H1 (cell line): ENCODE results near the gene CAP2. TPM values are rescaled to one million over a fixed set of nuclear protein-coding genes. Genes with fewer than 3 reads are reported as not detected.

Experiments used
- CTCF ChIA-PET: fragments of 300-600 bp; sonication (Branson Sonifier 250); formaldehyde crosslinking; loops from one replicate; lab custom pipeline; 2021; ENCODE audit not compliant: partially characterized antibody; lab: Charles Lee
- POLR2A ChIA-PET: fragments of 300-600 bp; sonication (Branson Sonifier 250); formaldehyde crosslinking; loops from one replicate; lab custom pipeline; 2021; ENCODE audit warnings: inconsistent platforms; ENCODE audit not compliant: partially characterized antibody; lab: Charles Lee
- DNase-seq, 2 experiments: peaks; one replicate each; pipeline versions ENCODE4 v3.0.0 to v3.0.0-alpha.2; 2010 to 2022; ENCODE audit warnings: low spot score in 2 of 2, low read depth in 1 of 2, mixed read lengths in 1 of 2
- FAIRE-seq: peaks from 2 replicates; lab custom pipeline; 2011; peaks lifted over from hg19 to GRCh38; lab: Jason Lieb, UNC
- H2AFZ ChIP-seq: 2 replicates; pipeline ENCODE4 v1.8.1; 2012; ENCODE audit warnings: low read length, inconsistent platforms
- H2AK5ac ChIP-seq: 2 replicates; pipeline ENCODE4 v1.6.1; 2013; ENCODE audit warnings: low read depth, low read length
- H2BK120ac ChIP-seq: replicated peaks from 2 replicates; pipeline ENCODE3; 2013; ENCODE audit warnings: low read depth, low read length, inconsistent platforms
- H2BK12ac ChIP-seq: 2 replicates; pipeline ENCODE4 v1.6.1; 2013; ENCODE audit warnings: low read depth, low read length
- H2BK15ac ChIP-seq: 2 replicates; pipeline ENCODE4 v1.6.1; 2013; ENCODE audit warnings: low read length
- H2BK20ac ChIP-seq: 2 replicates; pipeline ENCODE4 v1.6.1; 2013; ENCODE audit warnings: low read length
- H2BK5ac ChIP-seq: 2 replicates; pipeline ENCODE4 v1.6.1; 2013; ENCODE audit warnings: low read depth, low read length
- H3K14ac ChIP-seq: 2 replicates; pipeline ENCODE4 v1.6.1; 2013; ENCODE audit warnings: inconsistent platforms; ENCODE audit not compliant: insufficient read length
- H3K18ac ChIP-seq: 2 replicates; pipeline ENCODE4 v1.6.1; 2013; ENCODE audit warnings: low read length; ENCODE audit errors: extremely low read depth
- H3K23ac ChIP-seq: 2 replicates; pipeline ENCODE4 v1.6.1; 2013; ENCODE audit warnings: inconsistent platforms; ENCODE audit not compliant: insufficient read length
- H3K23me2 ChIP-seq: 2 replicates; pipeline ENCODE4 v1.6.1; 2013; ENCODE audit warnings: low read depth, low read length
- H3K27ac ChIP-seq: 2 replicates; pipeline ENCODE4 v1.6.1; 2011; ENCODE audit warnings: low read depth, low read length, inconsistent platforms
- H3K27me3 ChIP-seq, 4 experiments: replicated peaks in 1 of 4; 1 replicate in 1 of 4; 2 replicates in 3 of 4; pipeline versions ENCODE4 v1.6.1 to v1.8.1; 2011 to 2013; ENCODE audit warnings: low read length in 3 of 4, mild to moderate bottlenecking in 3 of 4, inconsistent platforms in 2 of 4, mixed read lengths in 2 of 4, moderate library complexity in 1 of 4; ENCODE audit not compliant: control insufficient read depth in 3 of 4, insufficient read depth in 3 of 4; ENCODE audit errors: extremely low read depth in 1 of 4
- H3K36me3 ChIP-seq, 4 experiments: 2 replicates each; pipeline versions ENCODE4 v1.6.1 to v1.8.1; 2011 to 2013; ENCODE audit warnings: mild to moderate bottlenecking in 4 of 4, low read length in 3 of 4, moderate library complexity in 2 of 4, control low read depth in 1 of 4, inconsistent platforms in 1 of 4; ENCODE audit not compliant: insufficient read depth in 4 of 4, control insufficient read depth in 2 of 4
- H3K4ac ChIP-seq: replicated peaks from 2 replicates; pipeline ENCODE3; 2013; ENCODE audit warnings: low read length, low read depth, mixed read lengths, inconsistent platforms; ENCODE audit not compliant: insufficient read length
- H3K4me1 ChIP-seq, 4 experiments: replicated peaks in 1 of 4; 1 replicate in 1 of 4; 2 replicates in 3 of 4; pipeline versions ENCODE4 v1.6.1 to v1.8.1; 2011 to 2013; ENCODE audit warnings: low read length in 3 of 4, inconsistent platforms in 2 of 4, mixed read lengths in 1 of 4; ENCODE audit not compliant: insufficient read depth in 4 of 4, control insufficient read depth in 3 of 4
- H3K4me2 ChIP-seq, 2 experiments: 2 replicates each; pipeline versions ENCODE4 v1.6.1 to v1.8.1; 2011 to 2013; ENCODE audit warnings: low read depth in 2 of 2, low read length in 2 of 2, control low read depth in 1 of 2, inconsistent platforms in 1 of 2, mild to moderate bottlenecking in 1 of 2; ENCODE audit not compliant: insufficient read depth in 1 of 2
- H3K4me3 ChIP-seq, 4 experiments: fragments of 200-600, 300-600 bp in 1 of 4; sonication (generic), shearing (Covaris generic), sonication (Bioruptor Twin) in 1 of 4; 2 replicates each; pipeline versions ENCODE4 v1.5.1 to v1.8.1; 2011 to 2016; ENCODE audit warnings: low read length in 4 of 4, low read depth in 3 of 4, control low read depth in 2 of 4, inconsistent platforms in 2 of 4, mild to moderate bottlenecking in 2 of 4, mixed read lengths in 1 of 4, moderate library complexity in 1 of 4; ENCODE audit not compliant: insufficient read depth in 2 of 4; ENCODE audit errors: extremely low read depth in 1 of 4
- H3K56ac ChIP-seq: replicated peaks from 2 replicates; pipeline ENCODE3; 2013; ENCODE audit warnings: low read depth, mild to moderate bottlenecking, mixed read lengths, low read length, inconsistent platforms; ENCODE audit not compliant: insufficient read length
- H3K79me1 ChIP-seq: 2 replicates; pipeline ENCODE4 v1.6.1; 2013; ENCODE audit warnings: low read depth, low read length, control low read depth
- H3K79me2 ChIP-seq, 2 experiments: 2 replicates each; pipeline versions ENCODE4 v1.6.1 to v1.8.1; 2012 to 2013; ENCODE audit warnings: low read length in 2 of 2, mild to moderate bottlenecking in 2 of 2, inconsistent platforms in 1 of 2; ENCODE audit not compliant: insufficient read depth in 2 of 2, control insufficient read depth in 1 of 2
- H3K9ac ChIP-seq, 4 experiments: replicated peaks in 1 of 4; 1 replicate in 1 of 4; 2 replicates in 3 of 4; pipeline versions ENCODE4 v1.6.1 to v1.8.1; 2011 to 2013; ENCODE audit warnings: low read depth in 3 of 4, low read length in 3 of 4, control low read depth in 2 of 4, mild to moderate bottlenecking in 2 of 4, moderate library complexity in 2 of 4, inconsistent platforms in 1 of 4; ENCODE audit errors: extremely low read depth in 1 of 4
- H3K9me3 ChIP-seq, 2 experiments: 2 replicates each; pipeline versions ENCODE4 v1.6.1 to v1.8.1; 2012 to 2013; ENCODE audit warnings: mild to moderate bottlenecking in 2 of 2, moderate library complexity in 2 of 2, control low read depth in 1 of 2, inconsistent platforms in 1 of 2, low read depth in 1 of 2, low read length in 1 of 2, mixed read lengths in 1 of 2; ENCODE audit not compliant: insufficient read depth in 2 of 2
- H4K20me1 ChIP-seq, 2 experiments: replicated peaks in 1 of 2; 2 replicates each; pipeline versions ENCODE3 to v1.8.1; 2011 to 2013; ENCODE audit warnings: inconsistent platforms in 2 of 2, low read length in 2 of 2, mild to moderate bottlenecking in 1 of 2; ENCODE audit not compliant: insufficient read depth in 2 of 2, control insufficient read depth in 1 of 2
- H4K5ac ChIP-seq: 2 replicates; pipeline ENCODE4 v1.6.1; 2013; ENCODE audit warnings: low read length, low read depth, mixed read lengths, inconsistent platforms; ENCODE audit not compliant: insufficient read length
- H4K8ac ChIP-seq: 2 replicates; pipeline ENCODE4 v1.8.0; 2013; ENCODE audit warnings: mild to moderate bottlenecking, moderate library complexity, low read length, inconsistent platforms; ENCODE audit not compliant: insufficient read depth; ENCODE audit errors: extremely low read depth
- H4K91ac ChIP-seq: replicated peaks from 2 replicates; pipeline ENCODE3; 2013; ENCODE audit warnings: low read length, mixed read lengths, inconsistent platforms; ENCODE audit not compliant: insufficient read length
- CREB1 ChIP-seq: IDR thresholded peaks from 2 replicates; pipeline ENCODE4 v1.6.1; 2012; ENCODE audit warnings: inconsistent platforms
- MAFK ChIP-seq: IDR thresholded peaks from 2 replicates; pipeline ENCODE4 v1.6.1; 2012; ENCODE audit warnings: low read depth, mild to moderate bottlenecking, improper control_type of control experiment, low read length
- RAD21 ChIP-seq, 2 experiments: IDR thresholded peaks in 1 of 2; conservative IDR thresholded peaks in 1 of 2; 2 replicates each; pipeline ENCODE4 v1.6.1; 2011; ENCODE audit warnings: low read depth in 2 of 2, low read length in 2 of 2, improper control_type of control experiment in 1 of 2, inconsistent platforms in 1 of 2, mild to moderate bottlenecking in 1 of 2, moderate library complexity in 1 of 2
- RBBP5 ChIP-seq: IDR thresholded peaks from 2 replicates; pipeline ENCODE4 v1.7.1; 2012; ENCODE audit warnings: low read depth, mild to moderate bottlenecking, inconsistent platforms, low read length, moderate library complexity, borderline replicate concordance
- SIN3A ChIP-seq, 2 experiments: IDR thresholded peaks in 1 of 2; conservative IDR thresholded peaks in 1 of 2; 2 replicates each; pipeline ENCODE4 v1.6.1; 2011 to 2012; ENCODE audit warnings: low read length in 2 of 2, improper control_type of control experiment in 1 of 2, low read depth in 1 of 2, mild to moderate bottlenecking in 1 of 2
- SP4 ChIP-seq: IDR thresholded peaks from 2 replicates; pipeline ENCODE4 v1.6.1; 2012; ENCODE audit warnings: low read length, inconsistent platforms
- YY1 ChIP-seq: IDR thresholded peaks from 2 replicates; pipeline ENCODE4 v1.6.1; 2011; ENCODE audit warnings: low read depth, mild to moderate bottlenecking, low read length
- WGBS, 2 experiments: shearing (Covaris generic) in 1 of 2; methylation state at CpG; one replicate each; pipeline versions ENCODE4 v1.1.6 to v1.1.7; 2013 to 2015; ENCODE audit warnings: low lambda C conversion rate in 2 of 2, mixed read lengths in 2 of 2, inconsistent platforms in 1 of 2, low coverage in 1 of 2, missing lambda C conversion rate in 1 of 2; ENCODE audit not compliant: insufficient replicate concordance in 2 of 2, insufficient coverage in 1 of 2, insufficient read length in 1 of 2; ENCODE audit errors: extremely low coverage in 1 of 2, missing lambda C conversion rate in 1 of 2; 5-methylcytosine and 5-hydroxymethylcytosine counted together
- polyA plus RNA-seq, 7 experiments: library from polyadenylated mRNA; depleted of rRNA in 3 of 7; stranded (reverse) in 5 of 7; unstranded in 2 of 7; fragments of >200 nt in 5 of 7; fragments of 200-250 nt in 2 of 7; gene quantifications; 1 replicate in 5 of 7; 2 replicates in 1 of 7; 4 replicates in 1 of 7; pipeline versions ENCODE4 v1.2.1 to v1.2.3, GENCODE V29; 2011 to 2013; ENCODE audit warnings: missing spikeins in 2 of 7, mixed read lengths in 2 of 7
- total RNA-seq: library from RNA; stranded (reverse); fragmentation: NEBNext Ultra II Directional; extraction: Animal tissue kit (Norgen Biotek cat#: 25700); gene quantifications from 2 replicates; pipeline ENCODE4 v1.2.1, GENCODE V29; 2021
- TF ChIP-seq, protein P1 (sequence below), 3 experiments: IDR thresholded peaks; 1 replicate in 2 of 3; 2 replicates in 1 of 3; pipeline versions ENCODE4 v1.5.1 to v1.6.1; 2011; ENCODE audit warnings: low read length in 3 of 3, mild to moderate bottlenecking in 3 of 3, inconsistent platforms in 2 of 3, low read depth in 1 of 3, moderate library complexity in 1 of 3; ENCODE audit not compliant: insufficient read depth in 1 of 3; ENCODE audit errors: control extremely low read depth in 1 of 3
- TF ChIP-seq, protein P2 (sequence below): IDR thresholded peaks from 2 replicates; pipeline ENCODE4 v1.6.1; 2012; ENCODE audit warnings: inconsistent platforms

CAP2 gene
- total and polyA plus RNA-seq, 2 of the 8 experiments (the other 6 are each of a cell fraction or from before 2014, with no cell fraction given) = 7.2 to 10.0 TPM

DNA sequence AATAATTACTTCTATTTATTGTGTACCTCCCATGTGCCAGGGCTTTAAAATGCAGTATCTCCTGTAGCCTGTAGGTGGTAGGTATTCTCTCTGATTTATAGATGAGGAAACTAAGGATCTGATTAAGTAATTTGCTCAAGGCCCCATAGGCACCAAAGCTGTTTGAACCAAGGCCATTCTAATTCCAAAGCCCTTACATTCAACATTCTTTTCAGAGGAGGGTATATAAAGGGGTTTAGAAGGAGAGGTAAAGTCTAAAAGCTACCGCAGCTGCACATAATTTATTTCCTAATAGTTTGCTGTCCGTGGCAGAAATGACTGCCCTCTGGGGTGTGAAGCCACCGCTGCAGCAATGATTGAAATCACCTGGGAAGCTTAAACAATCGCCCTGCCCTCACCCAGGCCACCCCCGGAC, 111.7 kb downstream of the CAP2 start:
- 73% methylated on average over 5 of the region's 5 CpGs; no CpG with 5 or more reads in 1 of the 2 experiments for WGBS, 2 experiments
- no peak overlapping the region for H3K9ac ChIP-seq
- H3K27me3 ChIP-seq = no peaks in the 10 kb centered on the region
- POLR2A ChIA-PET = no interaction called here
- no peaks in the 10 kb centered on the region for H3K79me2 ChIP-seq
- H3K23me2 ChIP-seq = no peaks in the 10 kb centered on the region
- no peak overlapping the region for H4K5ac ChIP-seq
- no peak overlapping the region for H3K4me3 ChIP-seq
- no peak for FAIRE-seq
- H3K9me3 ChIP-seq = no peaks in the 10 kb centered on the region
- H2BK15ac ChIP-seq = no peak overlapping the region
- no peak overlapping the region for H3K56ac ChIP-seq
- H4K20me1 ChIP-seq = no peaks in the 10 kb centered on the region
- no peak overlapping the region for H4K91ac ChIP-seq
- H3K18ac ChIP-seq = no peak overlapping the region
- peak in 1 of 2 experiments; percentile 43 for DNase-seq
- H3K4me1 ChIP-seq = 0 out of 7 replicates have a peak, but pooled peaks cover 0 to 3% (median 0%) of the 10 kb centered on the region in 4 experiments
- no peaks in the 10 kb centered on the region for H3K79me1 ChIP-seq
- no peak overlapping the region for H3K23ac ChIP-seq
- H2BK5ac ChIP-seq = no peak overlapping the region
- CTCF ChIA-PET = interaction anchor here (0.7 to 3.8 kb wide), 35 partner anchors 9 to 361 kb away, joined by 3 to 48 read pairs (median 5); partner anchors contain the start of gene CAP2
- H2BK120ac ChIP-seq = no peak overlapping the region
- no peaks in the 10 kb centered on the region for H3K36me3 ChIP-seq
- H2BK12ac ChIP-seq = no peak overlapping the region
- H4K8ac ChIP-seq = no peak overlapping the region
- no peak overlapping the region for H3K27ac ChIP-seq
- H3K4me2 ChIP-seq = no peak overlapping the region
- H2AK5ac ChIP-seq = no peak overlapping the region
- H2AFZ ChIP-seq = no peak overlapping the region
- H2BK20ac ChIP-seq = no peak overlapping the region
- H3K14ac ChIP-seq = no peak overlapping the region
- no peak overlapping the region for H3K4ac ChIP-seq
- TF ChIP-seq SIN3A (conservative IDR thresholded peaks at IDR 0.05 in 1 of 2, IDR thresholded peaks at IDR 0.05 in 1 of 2; ENCODE audit: low read depth in 1 of 2, low read length in 2 of 2) (no peak), MAFK (no peak), YY1 (no peak), SP4 (no peak), CREB1 (no peak), RBBP5 (no peak), RAD21 (IDR thresholded peaks at IDR 0.05 in 1 of 2, conservative IDR thresholded peaks at IDR 0.05 in 1 of 2; ENCODE audit: low read depth in 2 of 2, low read length in 2 of 2) (peak; percentile 9 to 27; a peak in 3 of 4 replicates)
- TF ChIP-seq, protein P1, sequence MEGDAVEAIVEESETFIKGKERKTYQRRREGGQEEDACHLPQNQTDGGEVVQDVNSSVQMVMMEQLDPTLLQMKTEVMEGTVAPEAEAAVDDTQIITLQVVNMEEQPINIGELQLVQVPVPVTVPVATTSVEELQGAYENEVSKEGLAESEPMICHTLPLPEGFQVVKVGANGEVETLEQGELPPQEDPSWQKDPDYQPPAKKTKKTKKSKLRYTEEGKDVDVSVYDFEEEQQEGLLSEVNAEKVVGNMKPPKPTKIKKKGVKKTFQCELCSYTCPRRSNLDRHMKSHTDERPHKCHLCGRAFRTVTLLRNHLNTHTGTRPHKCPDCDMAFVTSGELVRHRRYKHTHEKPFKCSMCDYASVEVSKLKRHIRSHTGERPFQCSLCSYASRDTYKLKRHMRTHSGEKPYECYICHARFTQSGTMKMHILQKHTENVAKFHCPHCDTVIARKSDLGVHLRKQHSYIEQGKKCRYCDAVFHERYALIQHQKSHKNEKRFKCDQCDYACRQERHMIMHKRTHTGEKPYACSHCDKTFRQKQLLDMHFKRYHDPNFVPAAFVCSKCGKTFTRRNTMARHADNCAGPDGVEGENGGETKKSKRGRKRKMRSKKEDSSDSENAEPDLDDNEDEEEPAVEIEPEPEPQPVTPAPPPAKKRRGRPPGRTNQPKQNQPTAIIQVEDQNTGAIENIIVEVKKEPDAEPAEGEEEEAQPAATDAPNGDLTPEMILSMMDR (IDR thresholded peaks at IDR 0.05; ENCODE audit: control extremely low read depth in 1 of 3, insufficient read depth in 1 of 3, low read depth in 1 of 3, low read length in 3 of 3) = peak in 2 of 3 experiments; percentile 35 to 37; a peak in 2 of 4 replicates
- TF ChIP-seq, protein P2, sequence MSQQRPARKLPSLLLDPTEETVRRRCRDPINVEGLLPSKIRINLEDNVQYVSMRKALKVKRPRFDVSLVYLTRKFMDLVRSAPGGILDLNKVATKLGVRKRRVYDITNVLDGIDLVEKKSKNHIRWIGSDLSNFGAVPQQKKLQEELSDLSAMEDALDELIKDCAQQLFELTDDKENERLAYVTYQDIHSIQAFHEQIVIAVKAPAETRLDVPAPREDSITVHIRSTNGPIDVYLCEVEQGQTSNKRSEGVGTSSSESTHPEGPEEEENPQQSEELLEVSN = no peak
